Anterior cingulate cortex (tissue), 58 donors: Measurements from ENCODE around the gene CCNT2.
"Not testable (repeated sequence)": the region's sequence is repeated elsewhere in the genome, so short reads cannot be mapped to it uniquely, and the experiment has no call there.

ENCODE experiments used
- DNase-seq, 58 donors: peaks; one replicate each; lab custom pipeline; 2025; lab: John Stamatoyannopoulos, UW

Gene CCNT2

GRCh38 chr2:134973241-134974138 is 54.9 kb downstream of the CCNT2 start:
- DNase-seq = no peak

- DNase-seq = no peak
These were observed 56.8 kb downstream of the CCNT2 start for GRCh38 chr2:134975281-134976009.

- no peak for DNase-seq
These were observed 57.6 kb downstream of the CCNT2 start for GRCh38 chr2:134976074-134976702.

GRCh38 chr2:134977104-134977503 is 58.5 kb downstream of the CCNT2 start:
- not testable (repeated sequence) for DNase-seq

- DNase-seq = no peak
These were observed 60.6 kb downstream of the CCNT2 start for GRCh38 chr2:134979221-134979620.

- DNase-seq = no peak
These were observed 62.0 kb downstream of the CCNT2 start for GRCh38 chr2:134980639-134981038.

GRCh38 chr2:134982603-134983002 is 64.0 kb downstream of the CCNT2 start:
- DNase-seq = no peak

- peak in 1 of 58 donors; percentile 0 for DNase-seq
These were observed 66.4 kb downstream of the CCNT2 start for GRCh38 chr2:134985061-134985460.

- DNase-seq = no peak
These were observed 70.5 kb downstream of the CCNT2 start for GRCh38 chr2:134988994-134989605.

GRCh38 chr2:134999521-134999920 is 80.9 kb downstream of the CCNT2 start:
- no peak for DNase-seq

- no peak for DNase-seq
These were observed 84.2 kb downstream of the CCNT2 start for GRCh38 chr2:135002836-135003235.

- DNase-seq = peak in 54 of 58 donors; percentile 6 to 79 (median 52)
These were observed 85.6 kb downstream of the CCNT2 start for GRCh38 chr2:135004005-135004746.

- DNase-seq = no peak
These were observed 87.1 kb downstream of the CCNT2 start for GRCh38 chr2:135005753-135006152.
